BE2C (cell line): ENCODE measurements around the gene ZNF423.

Experiments used
- DNase-seq: peaks from one replicate; pipeline ENCODE4 v3.0.0-alpha.2; 2020
- H3K27me3 ChIP-seq: fragments of 250-450 bp; sonication (Bioruptor Pico); 2 replicates; pipeline ENCODE4 v1.5.1; 2020; ENCODE audit warnings: mild to moderate bottlenecking
- H3K36me3 ChIP-seq: fragments of 250-450 bp; sonication (Bioruptor Pico); 2 replicates; pipeline ENCODE4 v1.5.1; 2020; ENCODE audit warnings: mild to moderate bottlenecking
- H3K4me1 ChIP-seq: fragments of 250-450 bp; sonication (Bioruptor Pico); 2 replicates; pipeline ENCODE4 v1.5.1; 2020
- H3K4me3 ChIP-seq: 2 replicates; pipeline ENCODE4 v1.5.1; 2011; ENCODE audit warnings: low read depth, low read length
- H3K9me3 ChIP-seq: fragments of 250-450 bp; sonication (Bioruptor Pico); 2 replicates; pipeline ENCODE4 v1.5.1; 2020
- TF ChIP-seq, protein P1 (sequence below): IDR thresholded peaks from 2 replicates; pipeline ENCODE4 v1.5.1; 2012; ENCODE audit warnings: mild to moderate bottlenecking, low read depth, low read length

The ZNF423 gene

DNA sequence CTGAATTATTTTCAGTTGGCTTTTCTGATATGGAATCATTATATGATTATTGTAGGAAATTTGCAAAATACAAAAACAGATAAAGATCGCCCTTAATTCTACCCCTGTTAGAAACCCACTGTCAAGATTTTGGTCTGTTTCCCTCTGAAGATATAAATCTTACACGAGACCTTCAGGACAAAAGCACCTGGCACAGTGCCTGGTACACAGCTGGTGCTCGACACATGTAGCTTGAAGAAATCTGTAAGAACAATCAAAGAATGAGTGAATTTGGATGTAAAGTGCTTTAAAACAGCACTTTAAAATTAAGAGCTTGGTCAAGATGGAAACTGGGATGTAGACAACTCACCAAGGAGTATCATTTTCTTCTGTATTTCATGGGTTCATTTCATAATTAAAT, 301.2 kb downstream of the ZNF423 start:
- no peak for DNase-seq
- TF ChIP-seq, protein P1, sequence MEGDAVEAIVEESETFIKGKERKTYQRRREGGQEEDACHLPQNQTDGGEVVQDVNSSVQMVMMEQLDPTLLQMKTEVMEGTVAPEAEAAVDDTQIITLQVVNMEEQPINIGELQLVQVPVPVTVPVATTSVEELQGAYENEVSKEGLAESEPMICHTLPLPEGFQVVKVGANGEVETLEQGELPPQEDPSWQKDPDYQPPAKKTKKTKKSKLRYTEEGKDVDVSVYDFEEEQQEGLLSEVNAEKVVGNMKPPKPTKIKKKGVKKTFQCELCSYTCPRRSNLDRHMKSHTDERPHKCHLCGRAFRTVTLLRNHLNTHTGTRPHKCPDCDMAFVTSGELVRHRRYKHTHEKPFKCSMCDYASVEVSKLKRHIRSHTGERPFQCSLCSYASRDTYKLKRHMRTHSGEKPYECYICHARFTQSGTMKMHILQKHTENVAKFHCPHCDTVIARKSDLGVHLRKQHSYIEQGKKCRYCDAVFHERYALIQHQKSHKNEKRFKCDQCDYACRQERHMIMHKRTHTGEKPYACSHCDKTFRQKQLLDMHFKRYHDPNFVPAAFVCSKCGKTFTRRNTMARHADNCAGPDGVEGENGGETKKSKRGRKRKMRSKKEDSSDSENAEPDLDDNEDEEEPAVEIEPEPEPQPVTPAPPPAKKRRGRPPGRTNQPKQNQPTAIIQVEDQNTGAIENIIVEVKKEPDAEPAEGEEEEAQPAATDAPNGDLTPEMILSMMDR: no peak
- Histone ChIP-seq H3K4me1 (peaks cover 20% of the 10 kb centered on the region), H3K4me3 (no peak overlapping the region), H3K27me3 (no peaks in the 10 kb centered on the region), H3K9me3 (no peaks in the 10 kb centered on the region), H3K36me3 (no peaks in the 10 kb centered on the region)

DNA sequence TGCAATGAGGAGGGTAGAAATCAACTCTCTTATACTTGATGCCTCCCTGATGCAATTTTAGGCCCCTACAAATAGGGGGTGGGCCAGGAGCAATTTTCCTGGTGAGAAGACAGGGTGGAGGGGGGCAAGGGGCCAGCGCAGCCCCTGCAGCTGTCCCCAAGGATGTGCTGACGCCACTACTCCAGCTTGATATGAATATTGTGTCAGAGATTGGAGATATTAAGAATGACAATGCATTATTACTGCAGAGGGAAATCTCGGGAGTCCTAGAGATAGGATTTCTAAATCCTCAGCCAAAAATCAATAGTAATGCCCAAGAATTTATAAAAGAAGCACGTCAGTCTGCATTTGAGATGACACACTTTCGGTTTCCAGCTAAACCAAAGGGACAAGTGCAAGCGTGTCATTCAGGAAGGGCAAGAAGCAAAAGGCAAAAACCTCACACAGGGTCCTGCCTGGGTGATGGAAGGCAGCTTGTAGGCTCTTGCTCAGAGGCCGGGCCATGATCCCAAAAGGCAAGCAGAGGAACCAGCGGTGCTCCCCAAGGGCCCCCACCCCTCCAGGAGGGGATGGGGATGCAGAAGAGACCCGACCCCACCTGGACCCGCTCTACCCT, 303.5 kb downstream of the ZNF423 start:
- TF ChIP-seq, protein P1: no peak
- H3K4me1 ChIP-seq: peaks cover 8% of the 10 kb centered on the region
- no peaks in the 10 kb centered on the region for H3K9me3 ChIP-seq
- DNase-seq: no peak
- no peak overlapping the region for H3K4me3 ChIP-seq
- H3K27me3 ChIP-seq: no peaks in the 10 kb centered on the region
- H3K36me3 ChIP-seq: no peaks in the 10 kb centered on the region

DNA sequence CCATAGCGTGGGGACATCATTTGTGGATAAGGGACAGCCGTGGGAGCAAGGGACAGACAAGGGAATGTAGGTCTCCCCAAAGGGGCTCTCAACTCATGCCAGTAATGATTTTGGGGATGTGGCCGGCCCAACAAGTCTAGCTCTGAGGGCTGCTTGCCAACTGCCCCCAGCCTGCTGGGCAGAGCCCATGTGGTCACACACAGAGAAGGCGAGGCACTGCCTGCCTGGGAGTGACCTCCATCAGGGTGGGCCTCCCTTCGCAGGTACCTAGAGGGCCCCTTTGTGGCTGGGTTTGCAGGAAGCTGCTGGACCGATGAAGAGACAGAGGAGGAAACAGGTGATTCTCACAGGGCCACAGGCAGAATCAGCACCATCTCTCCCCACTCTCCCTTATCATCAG, 305.2 kb downstream of the ZNF423 start:
- TF ChIP-seq, protein P1: no peak
- H3K4me3 ChIP-seq: no peak overlapping the region
- no peaks in the 10 kb centered on the region for H3K27me3 ChIP-seq

DNA sequence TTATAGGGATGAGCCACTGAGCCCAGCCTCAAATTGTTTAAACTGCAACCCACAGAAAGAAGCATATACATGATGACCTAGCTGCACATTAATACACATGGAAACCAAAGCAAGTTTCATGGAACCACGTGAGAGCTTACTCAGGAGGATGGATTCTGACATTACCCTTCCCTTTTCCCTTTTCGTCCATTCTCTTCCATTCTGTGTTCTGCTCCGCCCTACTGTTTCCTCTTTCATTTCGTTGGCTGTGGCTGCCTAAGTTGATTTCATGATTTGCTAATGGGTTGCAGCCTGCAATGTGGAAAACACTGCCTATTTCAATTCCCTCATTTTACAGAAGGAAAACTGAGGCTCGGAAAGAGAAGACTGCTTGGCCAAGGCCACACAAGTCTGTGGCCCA, 305.8 kb downstream of the ZNF423 start:
- TF ChIP-seq, protein P1: no peak
- Histone ChIP-seq H3K9me3 (no peaks in the 10 kb centered on the region), H3K27me3 (no peaks in the 10 kb centered on the region), H3K4me1 (peaks cover 3% of the 10 kb centered on the region), H3K4me3 (no peak overlapping the region), H3K36me3 (no peaks in the 10 kb centered on the region)
- no peak for DNase-seq

More for the DNA sequence above, 305.2 kb downstream of the ZNF423 start:
- Histone ChIP-seq H3K36me3 (no peaks in the 10 kb centered on the region), H3K4me1 (peaks cover 3% of the 10 kb centered on the region), H3K9me3 (no peaks in the 10 kb centered on the region)
- DNase-seq: no peak

DNA sequence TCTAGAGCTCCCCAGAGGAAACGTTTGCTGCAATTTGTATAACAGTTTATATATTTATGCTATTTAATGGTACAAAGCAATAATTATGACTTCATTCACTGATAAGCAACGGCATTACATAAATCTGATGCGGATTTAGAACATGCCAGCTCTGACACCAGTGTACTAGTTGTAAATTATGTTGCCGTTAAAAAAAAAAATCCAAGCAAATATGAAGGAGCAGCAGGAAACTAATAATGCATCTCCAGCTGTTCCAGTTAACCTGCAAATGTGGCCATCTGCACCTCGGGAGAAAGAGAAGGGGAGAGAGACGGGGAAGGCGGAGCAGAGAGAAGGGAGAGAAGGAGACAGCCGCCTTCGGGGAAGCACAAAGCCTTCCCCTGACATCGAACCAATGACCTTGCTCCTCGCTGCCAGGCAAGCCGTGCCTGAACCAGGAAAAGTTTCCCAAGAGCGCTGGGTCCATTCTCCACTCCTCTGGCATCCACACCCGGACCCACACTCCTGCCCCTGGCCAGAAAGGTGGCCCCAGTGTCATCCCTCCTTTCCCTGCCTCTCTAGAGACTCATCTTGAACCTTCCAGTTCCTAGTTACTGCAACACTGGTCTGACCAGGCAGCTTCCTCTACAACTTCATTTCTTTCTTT, 307.5 kb downstream of the ZNF423 start:
- no peaks in the 10 kb centered on the region for H3K9me3 ChIP-seq
- no peaks in the 10 kb centered on the region for H3K4me1 ChIP-seq
- TF ChIP-seq, protein P1: no peak
- no peaks in the 10 kb centered on the region for H3K36me3 ChIP-seq
- DNase-seq: no peak
- H3K4me3 ChIP-seq: no peak overlapping the region
- H3K27me3 ChIP-seq: no peaks in the 10 kb centered on the region

DNA sequence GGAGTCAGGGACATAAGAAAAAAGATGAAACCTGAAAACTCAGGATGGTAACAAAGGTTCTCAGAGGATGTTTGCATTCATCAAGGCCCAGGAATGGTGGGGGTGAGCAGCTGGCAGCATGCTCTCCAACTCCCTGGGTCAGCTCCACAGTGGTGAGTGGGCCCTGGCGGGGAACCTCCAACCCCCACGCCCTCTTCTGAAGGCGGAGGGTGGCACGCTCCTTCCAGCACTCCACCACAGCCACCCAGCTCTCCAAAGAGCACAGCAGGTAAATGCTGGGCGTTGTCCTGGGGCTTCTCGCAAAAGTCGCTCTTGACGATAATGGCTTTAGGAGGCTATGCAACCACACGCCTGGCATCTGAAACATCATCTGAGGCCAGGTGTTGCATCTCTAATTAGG, 308.5 kb downstream of the ZNF423 start:
- H3K27me3 ChIP-seq: no peaks in the 10 kb centered on the region
- TF ChIP-seq, protein P1: no peak
- no peaks in the 10 kb centered on the region for H3K36me3 ChIP-seq
- no peak for DNase-seq
- H3K9me3 ChIP-seq: no peaks in the 10 kb centered on the region
- H3K4me3 ChIP-seq: no peak overlapping the region
- peaks cover 5% of the 10 kb centered on the region for H3K4me1 ChIP-seq
